Fibroblast of villous mesenchyme (primary cell): ENCODE measurements around the gene GLB1L3. TPM values are rescaled to one million over a fixed set of nuclear protein-coding genes. Genes with fewer than 3 reads are reported as not detected.

Experiments used
- DNase-seq: peaks from one replicate; pipeline ENCODE4 v3.0.0-alpha.2; 2010; ENCODE audit warnings: low read depth
- H3K4me3 ChIP-seq: 2 replicates; pipeline ENCODE4 v1.5.1; 2011; ENCODE audit warnings: low read depth, mild to moderate bottlenecking, low read length
- CTCF ChIP-seq: IDR thresholded peaks from 2 replicates; pipeline ENCODE4 v1.5.1; 2012; ENCODE audit warnings: low read depth, mild to moderate bottlenecking, low read length; ENCODE audit not compliant: insufficient read depth
- total RNA-seq: library from RNA; depleted of rRNA; stranded (reverse); fragments of >200 nt; gene quantifications from 2 replicates; pipeline ENCODE4 v1.2.3, GENCODE V29; 2012

The GLB1L3 gene
- total RNA-seq, 1 donor = not detected

DNA sequence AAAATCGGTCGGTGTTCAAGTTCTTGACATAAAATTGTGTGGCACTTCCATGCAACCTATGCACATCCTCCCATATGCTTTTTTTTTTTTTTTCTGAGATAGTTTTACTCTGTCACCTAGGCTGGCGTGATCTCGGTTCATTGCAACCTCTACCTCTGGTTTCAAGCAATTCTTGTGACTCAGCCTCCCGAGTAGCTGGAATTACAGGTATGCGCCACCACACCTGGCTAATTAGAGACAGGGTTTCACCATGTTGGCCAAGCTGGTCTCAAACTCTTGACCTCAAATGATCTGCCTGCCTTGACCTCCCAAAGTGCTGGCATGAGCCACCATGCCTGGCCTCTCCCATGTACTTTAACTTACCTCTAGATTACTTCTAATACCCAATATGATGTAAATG is 15.0 kb downstream of the GLB1L3 start:
- TF ChIP-seq CTCF = no peak
- no peak for DNase-seq
- H3K4me3 ChIP-seq = no peak overlapping the region

DNA sequence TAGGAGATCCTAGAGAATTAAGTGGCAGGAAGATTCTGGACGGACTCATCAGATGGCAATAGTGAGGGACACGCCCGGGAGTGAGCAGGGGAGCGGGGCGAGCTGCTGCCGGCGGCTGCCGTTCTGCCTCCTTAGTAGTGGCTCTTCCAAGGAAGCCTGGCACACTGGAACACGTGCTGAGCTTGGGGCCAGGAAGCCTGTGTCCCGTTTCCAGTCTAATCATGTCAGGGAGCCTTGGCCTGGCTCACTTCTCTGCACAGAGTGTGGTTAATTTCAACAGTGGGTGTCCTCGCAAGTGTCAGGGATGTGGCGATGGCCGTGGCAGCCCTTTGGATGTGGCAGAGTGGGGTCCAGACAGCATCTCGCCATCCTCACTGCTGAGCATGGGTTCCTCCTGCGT is 16.5 kb downstream of the GLB1L3 start:
- no peak for TF ChIP-seq CTCF
- no peak overlapping the region for H3K4me3 ChIP-seq
- DNase-seq = no peak

DNA sequence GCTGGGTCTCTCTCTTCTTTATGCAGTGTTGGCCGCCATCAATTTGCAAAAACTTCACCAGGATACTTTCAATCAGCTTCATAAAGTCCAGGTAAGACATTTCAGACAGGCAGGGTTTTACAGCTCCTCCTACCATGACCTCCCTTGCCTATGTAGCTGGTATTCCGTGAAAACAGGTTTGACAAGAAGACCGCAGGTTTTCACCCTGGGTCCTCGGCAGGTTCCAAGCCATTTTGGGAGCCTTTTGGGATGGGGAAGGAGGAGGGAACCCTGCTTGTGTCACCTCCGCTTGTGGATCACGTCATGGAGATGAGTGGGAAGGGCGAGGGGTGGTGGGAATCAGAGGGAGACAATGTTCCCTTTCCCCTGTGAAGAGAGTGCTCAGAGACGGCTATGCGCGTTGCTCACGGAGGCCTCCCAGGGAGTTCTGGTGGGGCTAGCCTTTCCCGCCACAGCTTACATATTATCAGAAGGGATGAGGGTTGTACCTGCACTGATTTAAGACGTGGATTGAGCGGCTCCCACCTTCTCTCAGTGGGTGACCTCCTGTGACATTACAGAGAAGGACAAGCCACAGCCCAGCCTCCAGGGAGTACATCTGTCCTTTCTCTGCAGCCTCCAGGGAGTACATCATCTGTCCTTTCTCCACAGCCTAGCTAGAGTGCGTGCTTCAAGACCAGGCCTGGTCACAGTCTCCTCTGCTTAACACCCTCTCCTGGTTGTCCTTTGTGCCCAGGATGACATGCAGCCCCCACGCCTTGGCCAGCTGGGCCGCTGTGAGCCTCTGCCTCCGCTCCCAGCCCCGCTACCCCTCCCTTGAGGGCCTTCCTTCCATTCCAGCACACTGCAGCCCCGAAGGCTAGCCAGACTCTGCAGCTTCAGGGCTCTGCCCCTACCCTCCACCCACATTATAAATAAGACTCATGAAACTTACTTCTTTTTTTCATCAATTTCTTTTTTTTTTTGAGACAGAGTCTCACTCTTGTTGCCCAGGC is 17.2 kb downstream of the GLB1L3 start:
- no peak overlapping the region for H3K4me3 ChIP-seq
- TF ChIP-seq CTCF = no peak
- no peak for DNase-seq

GRCh38 chr11:134294664-134295063 is 18.5 kb downstream of the GLB1L3 start:
- DNase-seq = no peak
- H3K4me3 ChIP-seq = no peak overlapping the region
- no peak for TF ChIP-seq CTCF

DNA sequence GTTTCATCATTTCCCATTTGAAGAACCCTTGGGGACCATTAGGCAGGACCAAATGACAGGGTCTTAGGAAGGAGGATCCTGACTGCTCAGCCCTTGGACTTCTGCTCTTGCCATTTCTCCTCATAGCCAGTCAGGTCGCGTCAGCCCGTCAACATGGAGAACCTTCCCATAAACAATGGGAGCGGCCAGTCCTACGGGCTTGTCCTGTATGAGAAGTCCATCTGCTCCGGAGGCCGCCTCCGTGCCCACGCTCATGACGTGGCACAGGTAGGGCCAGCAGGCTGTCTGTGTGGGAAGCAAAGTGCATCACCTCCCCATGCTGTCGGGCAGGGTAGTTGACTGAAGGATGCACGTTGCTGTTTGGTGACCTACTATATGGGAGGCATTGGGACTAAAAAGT is 36.0 kb downstream of the GLB1L3 start:
- TF ChIP-seq CTCF = no peak
- no peak for DNase-seq
- H3K4me3 ChIP-seq = no peak overlapping the region

DNA sequence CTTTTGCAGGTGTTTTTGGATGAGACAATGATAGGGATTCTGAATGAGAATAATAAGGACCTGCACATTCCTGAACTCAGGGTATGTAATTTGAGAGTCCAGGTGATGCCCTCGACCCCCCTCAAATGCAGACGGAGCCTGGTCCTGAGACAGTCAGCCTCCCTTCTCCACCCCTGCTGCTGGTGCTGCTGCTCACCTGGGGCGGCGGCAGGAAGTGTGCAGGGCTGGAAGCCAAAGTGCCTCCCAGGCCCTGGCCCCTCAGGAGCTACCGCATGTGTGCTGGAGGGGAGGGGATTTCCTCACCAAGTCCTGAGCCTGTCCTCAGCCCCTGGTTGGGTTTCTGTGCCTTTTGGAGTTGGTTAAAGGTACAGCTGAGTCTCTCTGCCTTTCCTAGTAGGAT is 36.6 kb downstream of the GLB1L3 start:
- H3K4me3 ChIP-seq = no peak overlapping the region
- TF ChIP-seq CTCF = no peak
- DNase-seq = no peak
